HepG2 (cell line): ENCODE data around the gene SOCS1. TPM values are rescaled to one million over a fixed set of nuclear protein-coding genes. Genes with fewer than 3 reads are reported as not detected.
A peak's percentile ranks its signal among the peaks of the same experiment; 100 is the strongest.

Experiments
- ATF4 ChIP-seq, 2 experiments: fragments of 450-650 bp in 1 of 2; sonication (generic) in 1 of 2; formaldehyde crosslinking; IDR thresholded peaks; 2 replicates each; pipeline versions ENCODE4 v1.5.0 to v1.8.0; 2020 to 2022; ENCODE audit warnings: mild to moderate bottlenecking in 1 of 2, missing genetic modification reagents in 1 of 2
- CREM ChIP-seq, 2 experiments: sonication (generic) in 1 of 2; formaldehyde crosslinking in 1 of 2; IDR thresholded peaks; 2 replicates each; pipeline versions ENCODE4 v1.4.0 to v1.6.1; 2016 to 2020; ENCODE audit warnings: antibody characterized with exemption in 1 of 2, mild to moderate bottlenecking in 1 of 2, missing genetic modification reagents in 1 of 2
- FOXO1 ChIP-seq: sonication (generic); formaldehyde crosslinking; IDR thresholded peaks from 2 replicates; pipeline ENCODE4 v1.4.0; 2020; ENCODE audit warnings: missing genetic modification reagents
- NR2C2 ChIP-seq: sonication (generic); formaldehyde crosslinking; IDR thresholded peaks from 2 replicates; pipeline ENCODE4 v1.4.0; 2020; ENCODE audit warnings: missing genetic modification reagents, mild to moderate bottlenecking, moderate library complexity, borderline replicate concordance
- NR2F6 ChIP-seq, 2 experiments: IDR thresholded peaks; 2 replicates each; pipeline ENCODE4 v1.6.1; 2016; ENCODE audit warnings: antibody characterized with exemption in 1 of 2, mild to moderate bottlenecking in 1 of 2
- PHF5A ChIP-seq: IDR thresholded peaks from one replicate; pipeline ENCODE4 v1.6.1; 2018; ENCODE audit warnings: low read depth, missing genetic modification reagents; ENCODE audit not compliant: unreplicated experiment
- POLR2AphosphoS2 ChIP-seq: IDR thresholded peaks from 2 replicates; pipeline ENCODE4 v1.6.1; 2011; ENCODE audit warnings: low read depth, low read length, improper control_type of control experiment
- REXO4 ChIP-seq: sonication (generic); formaldehyde crosslinking; IDR thresholded peaks from 2 replicates; pipeline ENCODE4 v1.8.0; 2022; ENCODE audit warnings: missing genetic modification reagents, mild to moderate bottlenecking, borderline replicate concordance
- SAP130 ChIP-seq: IDR thresholded peaks from 2 replicates; pipeline ENCODE4 v1.6.1; 2016; ENCODE audit warnings: low read depth
- SRF ChIP-seq: IDR thresholded peaks from 2 replicates; pipeline ENCODE4 v1.6.1; 2011; ENCODE audit warnings: mild to moderate bottlenecking, low read depth, low read length, moderate library complexity
- ZGPAT ChIP-seq: IDR thresholded peaks from 2 replicates; pipeline ENCODE4 v1.6.1; 2016; ENCODE audit warnings: mild to moderate bottlenecking
- ZNF329 ChIP-seq: sonication (generic); formaldehyde crosslinking; IDR thresholded peaks from 2 replicates; pipeline ENCODE4 v1.9.0; 2021; ENCODE audit warnings: low read depth, mild to moderate bottlenecking, missing genetic modification reagents
- ZNF614 ChIP-seq: IDR thresholded peaks from 2 replicates; pipeline ENCODE4 v1.6.1; 2018; ENCODE audit warnings: missing biosample characterization, missing genetic modification reagents, inconsistent platforms, borderline replicate concordance
- ZNF768 ChIP-seq: sonication (generic); formaldehyde crosslinking; IDR thresholded peaks from 2 replicates; pipeline ENCODE4 v1.4.0; 2020; ENCODE audit warnings: missing genetic modification reagents
- ZNF891 ChIP-seq: sonication (generic); formaldehyde crosslinking; IDR thresholded peaks from 2 replicates; pipeline ENCODE4 v1.5.0; 2020; ENCODE audit warnings: mild to moderate bottlenecking, missing genetic modification reagents
- polyA plus RNA-seq, 8 experiments: library from polyadenylated mRNA; depleted of rRNA in 3 of 8; stranded (reverse) in 7 of 8; unstranded in 1 of 8; fragments of >200 nt; fragmentation: Illumina TruSeq in 4 of 8; extraction: Trizol in 4 of 8; gene quantifications; 2 replicates each; pipeline versions ENCODE4 v1.2.1 to v1.2.3, GENCODE V29; 2011 to 2016; ENCODE audit warnings: low read depth in 4 of 8, missing spikeins in 1 of 8, mixed read lengths in 1 of 8; ENCODE audit not compliant: insufficient read depth in 1 of 8
- total RNA-seq, 5 experiments: library from RNA; depleted of rRNA; stranded (reverse); fragments of >200 nt; fragmentation: Illumina TruSeq; extraction: Trizol; gene quantifications; 2 replicates each; pipeline ENCODE4 v1.2.3, GENCODE V29; 2016; ENCODE audit warnings: low read depth in 1 of 5
- TF ChIP-seq, protein P1 (sequence below): sonication (generic); formaldehyde crosslinking; IDR thresholded peaks from 2 replicates; pipeline ENCODE4 v1.4.0; 2020; ENCODE audit warnings: missing genetic modification reagents
- TF ChIP-seq, protein P2 (sequence below): sonication (generic); formaldehyde crosslinking; IDR thresholded peaks from 2 replicates; pipeline ENCODE4 v1.5.1; 2020; ENCODE audit warnings: mild to moderate bottlenecking, missing genetic modification reagents, borderline replicate concordance

Gene SOCS1
- total and polyA plus RNA-seq, 2 of the 13 experiments (the other 11 are each of a cell fraction or from before 2014, with no cell fraction given): 5.3 to 6.3 TPM

DNA sequence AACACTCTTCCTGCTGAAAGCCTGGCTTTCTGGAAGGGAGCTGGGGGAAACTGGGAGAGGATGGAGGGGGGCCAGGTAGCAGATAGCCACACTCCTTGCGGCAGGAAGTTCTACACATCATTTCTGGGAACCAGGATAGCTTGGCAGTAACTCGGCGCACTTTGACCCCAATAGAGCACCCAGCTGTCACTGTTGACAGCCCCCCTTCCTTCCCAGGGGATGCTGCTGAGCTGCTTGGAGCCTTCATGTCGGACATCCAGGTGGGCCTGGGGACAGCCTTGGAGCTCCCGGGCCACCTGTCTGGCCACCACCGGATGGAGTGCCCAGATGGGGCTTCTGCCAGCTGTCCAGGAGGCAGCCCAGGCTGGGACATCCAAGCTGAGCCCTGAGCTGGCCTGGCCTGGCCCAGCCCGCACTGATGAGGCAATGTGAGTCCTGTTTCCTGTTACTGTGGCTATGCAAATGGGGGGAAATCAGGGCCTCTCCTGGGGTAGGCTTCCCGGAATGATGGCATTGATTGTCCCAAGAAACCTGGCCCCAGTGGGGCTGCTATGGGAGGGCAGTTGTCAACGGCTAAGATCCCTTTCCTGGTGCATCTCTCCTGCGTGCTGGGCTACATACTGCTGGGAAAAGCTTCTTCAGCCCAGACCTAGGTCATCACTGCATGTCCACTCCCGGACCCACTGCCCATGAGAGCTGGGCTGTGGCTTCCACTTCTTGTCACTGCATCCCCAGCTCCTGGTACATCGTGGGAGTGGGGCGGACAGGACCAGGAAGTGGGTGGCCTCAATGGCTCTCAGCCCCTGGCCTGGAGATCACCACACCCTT lies 50.0 kb downstream of the SOCS1 start (continued):
- TF ChIP-seq NR2C2 (CRISPR knock-in tag): peak; percentile 73
- peak; percentile 30; the same call in 1 of the 2 replicates for TF ChIP-seq FOXO1 (CRISPR knock-in tag)
- peak; percentile 58; the same call in 1 of the 2 replicates for TF ChIP-seq CREM (IDR thresholded peaks at IDR 0.05)
- no peak for TF ChIP-seq CREM (CRISPR knock-in tag; IDR thresholded peaks at IDR 0.05)
- TF ChIP-seq REXO4: 0 out of 2 replicates have a peak, but pooled peaks have one; percentile 41
- TF ChIP-seq POLR2AphosphoS2: no peak
- peak in 1 of 2 experiments; percentile 53; a peak in 1 of 4 replicates for TF ChIP-seq ATF4 (CRISPR knock-in tag; IDR thresholded peaks at IDR 0.05)
- TF ChIP-seq ZNF614 (CRISPR knock-in tag): no peak; the same call in 1 of the 2 replicates
- no peak for TF ChIP-seq ZNF768 (CRISPR knock-in tag)
- no peak for TF ChIP-seq SRF
- TF ChIP-seq PHF5A: no peak
- TF ChIP-seq ZGPAT (CRISPR knock-in tag): peak; percentile 59; the same call in 1 of the 2 replicates
- TF ChIP-seq ZNF329 (CRISPR knock-in tag): 0 out of 2 replicates have a peak, but pooled peaks have one; percentile 45
- TF ChIP-seq SAP130 (CRISPR knock-in tag): peak; percentile 79
- TF ChIP-seq, protein P1, sequence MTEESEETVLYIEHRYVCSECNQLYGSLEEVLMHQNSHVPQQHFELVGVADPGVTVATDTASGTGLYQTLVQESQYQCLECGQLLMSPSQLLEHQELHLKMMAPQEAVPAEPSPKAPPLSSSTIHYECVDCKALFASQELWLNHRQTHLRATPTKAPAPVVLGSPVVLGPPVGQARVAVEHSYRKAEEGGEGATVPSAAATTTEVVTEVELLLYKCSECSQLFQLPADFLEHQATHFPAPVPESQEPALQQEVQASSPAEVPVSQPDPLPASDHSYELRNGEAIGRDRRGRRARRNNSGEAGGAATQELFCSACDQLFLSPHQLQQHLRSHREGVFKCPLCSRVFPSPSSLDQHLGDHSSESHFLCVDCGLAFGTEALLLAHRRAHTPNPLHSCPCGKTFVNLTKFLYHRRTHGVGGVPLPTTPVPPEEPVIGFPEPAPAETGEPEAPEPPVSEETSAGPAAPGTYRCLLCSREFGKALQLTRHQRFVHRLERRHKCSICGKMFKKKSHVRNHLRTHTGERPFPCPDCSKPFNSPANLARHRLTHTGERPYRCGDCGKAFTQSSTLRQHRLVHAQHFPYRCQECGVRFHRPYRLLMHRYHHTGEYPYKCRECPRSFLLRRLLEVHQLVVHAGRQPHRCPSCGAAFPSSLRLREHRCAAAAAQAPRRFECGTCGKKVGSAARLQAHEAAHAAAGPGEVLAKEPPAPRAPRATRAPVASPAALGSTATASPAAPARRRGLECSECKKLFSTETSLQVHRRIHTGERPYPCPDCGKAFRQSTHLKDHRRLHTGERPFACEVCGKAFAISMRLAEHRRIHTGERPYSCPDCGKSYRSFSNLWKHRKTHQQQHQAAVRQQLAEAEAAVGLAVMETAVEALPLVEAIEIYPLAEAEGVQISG (CRISPR knock-in tag): peak; percentile 27; the same call in 1 of the 2 replicates
- TF ChIP-seq, protein P2, sequence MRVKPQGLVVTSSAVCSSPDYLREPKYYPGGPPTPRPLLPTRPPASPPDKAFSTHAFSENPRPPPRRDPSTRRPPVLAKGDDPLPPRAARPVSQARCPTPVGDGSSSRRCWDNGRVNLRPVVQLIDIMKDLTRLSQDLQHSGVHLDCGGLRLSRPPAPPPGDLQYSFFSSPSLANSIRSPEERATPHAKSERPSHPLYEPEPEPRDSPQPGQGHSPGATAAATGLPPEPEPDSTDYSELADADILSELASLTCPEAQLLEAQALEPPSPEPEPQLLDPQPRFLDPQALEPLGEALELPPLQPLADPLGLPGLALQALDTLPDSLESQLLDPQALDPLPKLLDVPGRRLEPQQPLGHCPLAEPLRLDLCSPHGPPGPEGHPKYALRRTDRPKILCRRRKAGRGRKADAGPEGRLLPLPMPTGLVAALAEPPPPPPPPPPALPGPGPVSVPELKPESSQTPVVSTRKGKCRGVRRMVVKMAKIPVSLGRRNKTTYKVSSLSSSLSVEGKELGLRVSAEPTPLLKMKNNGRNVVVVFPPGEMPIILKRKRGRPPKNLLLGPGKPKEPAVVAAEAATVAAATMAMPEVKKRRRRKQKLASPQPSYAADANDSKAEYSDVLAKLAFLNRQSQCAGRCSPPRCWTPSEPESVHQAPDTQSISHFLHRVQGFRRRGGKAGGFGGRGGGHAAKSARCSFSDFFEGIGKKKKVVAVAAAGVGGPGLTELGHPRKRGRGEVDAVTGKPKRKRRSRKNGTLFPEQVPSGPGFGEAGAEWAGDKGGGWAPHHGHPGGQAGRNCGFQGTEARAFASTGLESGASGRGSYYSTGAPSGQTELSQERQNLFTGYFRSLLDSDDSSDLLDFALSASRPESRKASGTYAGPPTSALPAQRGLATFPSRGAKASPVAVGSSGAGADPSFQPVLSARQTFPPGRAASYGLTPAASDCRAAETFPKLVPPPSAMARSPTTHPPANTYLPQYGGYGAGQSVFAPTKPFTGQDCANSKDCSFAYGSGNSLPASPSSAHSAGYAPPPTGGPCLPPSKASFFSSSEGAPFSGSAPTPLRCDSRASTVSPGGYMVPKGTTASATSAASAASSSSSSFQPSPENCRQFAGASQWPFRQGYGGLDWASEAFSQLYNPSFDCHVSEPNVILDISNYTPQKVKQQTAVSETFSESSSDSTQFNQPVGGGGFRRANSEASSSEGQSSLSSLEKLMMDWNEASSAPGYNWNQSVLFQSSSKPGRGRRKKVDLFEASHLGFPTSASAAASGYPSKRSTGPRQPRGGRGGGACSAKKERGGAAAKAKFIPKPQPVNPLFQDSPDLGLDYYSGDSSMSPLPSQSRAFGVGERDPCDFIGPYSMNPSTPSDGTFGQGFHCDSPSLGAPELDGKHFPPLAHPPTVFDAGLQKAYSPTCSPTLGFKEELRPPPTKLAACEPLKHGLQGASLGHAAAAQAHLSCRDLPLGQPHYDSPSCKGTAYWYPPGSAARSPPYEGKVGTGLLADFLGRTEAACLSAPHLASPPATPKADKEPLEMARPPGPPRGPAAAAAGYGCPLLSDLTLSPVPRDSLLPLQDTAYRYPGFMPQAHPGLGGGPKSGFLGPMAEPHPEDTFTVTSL (CRISPR knock-in tag): no peak
- TF ChIP-seq NR2F6 (IDR thresholded peaks at IDR 0.05): peak; percentile 63
- peak; percentile 82 for TF ChIP-seq NR2F6 (CRISPR knock-in tag; IDR thresholded peaks at IDR 0.05)
- TF ChIP-seq ZNF891: no peak
